Fibroblast of villous mesenchyme (primary cell): ENCODE results near the gene HAUS8. TPM values are rescaled to one million over a fixed set of nuclear protein-coding genes. Genes with fewer than 3 reads are reported as not detected.
A peak's percentile ranks its signal among the peaks of the same experiment; 100 is the strongest.

Source experiments
- DNase-seq: peaks from one replicate; pipeline ENCODE4 v3.0.0-alpha.2; 2010; ENCODE audit warnings: low read depth
- H3K4me3 ChIP-seq: 2 replicates; pipeline ENCODE4 v1.5.1; 2011; ENCODE audit warnings: low read depth, mild to moderate bottlenecking, low read length
- CTCF ChIP-seq: IDR thresholded peaks from 2 replicates; pipeline ENCODE4 v1.5.1; 2012; ENCODE audit warnings: low read depth, mild to moderate bottlenecking, low read length; ENCODE audit not compliant: insufficient read depth
- total RNA-seq: library from RNA; depleted of rRNA; stranded (reverse); fragments of >200 nt; gene quantifications from 2 replicates; pipeline ENCODE4 v1.2.3, GENCODE V29; 2012

Gene HAUS8
- total RNA-seq, 1 donor: 3.5 TPM

GRCh38 chr19:17091758-17092333, 16.6 kb upstream of the HAUS8 start:
- DNase-seq: no peak
- no peak for TF ChIP-seq CTCF
- H3K4me3 ChIP-seq: no peak overlapping the region

- no peak for TF ChIP-seq CTCF
- DNase-seq: peak; percentile 55
Observed at GRCh38 chr19:17090583-17090982, 15.3 kb upstream of the HAUS8 start.

GRCh38 chr19:17088552-17088951, 13.3 kb upstream of the HAUS8 start:
- H3K4me3 ChIP-seq: no peak overlapping the region
- no peak for TF ChIP-seq CTCF
- DNase-seq: no peak

More at GRCh38 chr19:17090583-17090982, 15.3 kb upstream of the HAUS8 start:
- H3K4me3 ChIP-seq: no peak overlapping the region

GRCh38 chr19:17086834-17087233, 11.6 kb upstream of the HAUS8 start:
- DNase-seq: peak; percentile 73
- TF ChIP-seq CTCF: no peak
- H3K4me3 ChIP-seq: no peak overlapping the region

GRCh38 chr19:17086120-17086519, 10.9 kb upstream of the HAUS8 start:
- H3K4me3 ChIP-seq: no peak overlapping the region
- TF ChIP-seq CTCF: no peak
- no peak for DNase-seq

- DNase-seq: no peak
- no peak overlapping the region for H3K4me3 ChIP-seq
- TF ChIP-seq CTCF: no peak
Observed at GRCh38 chr19:17081672-17082630, 6.7 kb upstream of the HAUS8 start.
